Neuronal stem cell (in vitro differentiated cells): ENCODE data around the gene TRIOBP.

Experiments used
- DNase-seq: peaks from one replicate; pipeline ENCODE4 v3.0.0-alpha.2; 2013; ENCODE audit warnings: low spot score
- H2AFZ ChIP-seq: one replicate; pipeline ENCODE4 v1.6.1; 2013; ENCODE audit warnings: mild to moderate bottlenecking, low read length, inconsistent platforms
- H2AK5ac ChIP-seq: 2 replicates; pipeline ENCODE4 v1.6.1; 2013; ENCODE audit warnings: low read depth, mild to moderate bottlenecking, inconsistent platforms, low read length, moderate library complexity, mixed read lengths
- H2BK120ac ChIP-seq: 2 replicates; pipeline ENCODE4 v1.6.1; 2013; ENCODE audit warnings: low read depth, mild to moderate bottlenecking, inconsistent platforms, low read length, moderate library complexity, mixed read lengths
- H2BK12ac ChIP-seq: one replicate; pipeline ENCODE4 v1.6.1; 2013; ENCODE audit warnings: low read length, inconsistent platforms
- H2BK15ac ChIP-seq: 2 replicates; pipeline ENCODE4 v1.6.1; 2013; ENCODE audit warnings: mild to moderate bottlenecking, low read length, inconsistent platforms, mixed read lengths
- H2BK5ac ChIP-seq: one replicate; pipeline ENCODE4 v1.6.1; 2013; ENCODE audit warnings: inconsistent platforms, mild to moderate bottlenecking, low read length, moderate library complexity
- H3K14ac ChIP-seq: one replicate; pipeline ENCODE4 v1.6.1; 2013; ENCODE audit warnings: low read length, inconsistent platforms
- H3K18ac ChIP-seq: 2 replicates; pipeline ENCODE4 v1.6.1; 2013; ENCODE audit warnings: low read length, inconsistent platforms
- H3K23ac ChIP-seq: 2 replicates; pipeline ENCODE4 v1.6.1; 2013; ENCODE audit warnings: low read depth, mild to moderate bottlenecking, mixed read lengths, low read length, inconsistent platforms; ENCODE audit not compliant: poor library complexity
- H3K27ac ChIP-seq: replicated peaks from 3 replicates; pipeline ENCODE4 v1.5.1; 2013; ENCODE audit warnings: low read length, inconsistent platforms
- H3K27me3 ChIP-seq, 3 experiments: 2 replicates each; pipeline ENCODE4 v1.6.1; 2013; ENCODE audit warnings: low read length in 3 of 3, mild to moderate bottlenecking in 2 of 3, inconsistent platforms in 1 of 3, low read depth in 1 of 3, mixed read lengths in 1 of 3, moderate library complexity in 1 of 3; ENCODE audit not compliant: control insufficient read depth in 3 of 3, insufficient read depth in 3 of 3
- H3K36me3 ChIP-seq, 2 donors: replicated peaks in 1 of 2; 2 replicates each; pipeline ENCODE4 v1.6.1; 2013; ENCODE audit warnings: low read length in 2 of 2; ENCODE audit not compliant: control insufficient read depth in 2 of 2, insufficient read depth in 2 of 2
- H3K4ac ChIP-seq: 2 replicates; pipeline ENCODE4 v1.6.1; 2013; ENCODE audit warnings: inconsistent platforms, mild to moderate bottlenecking, low read length, moderate library complexity
- H3K4me1 ChIP-seq, 2 donors: 1 replicate in 1 of 2; 2 replicates in 1 of 2; pipeline ENCODE4 v1.6.1; 2013; ENCODE audit warnings: low read length in 2 of 2, low read depth in 1 of 2; ENCODE audit not compliant: control insufficient read depth in 2 of 2, insufficient read depth in 1 of 2
- H3K4me2 ChIP-seq: one replicate; pipeline ENCODE4 v1.6.1; 2013; ENCODE audit warnings: mild to moderate bottlenecking, low read length, inconsistent platforms; ENCODE audit not compliant: insufficient read depth, poor library complexity, severe bottlenecking
- H3K4me3 ChIP-seq, 2 donors: 2 replicates each; pipeline ENCODE4 v1.5.1; 2013; ENCODE audit warnings: low read length in 2 of 2, mild to moderate bottlenecking in 2 of 2, inconsistent platforms in 1 of 2, moderate library complexity in 1 of 2
- H3K79me1 ChIP-seq: one replicate; pipeline ENCODE4 v1.6.1; 2013; ENCODE audit warnings: low read depth, mild to moderate bottlenecking, inconsistent platforms, low read length, moderate library complexity
- H3K9ac ChIP-seq: one replicate; pipeline ENCODE4 v1.6.1; 2013; ENCODE audit warnings: mild to moderate bottlenecking, low read depth, low read length, inconsistent platforms; ENCODE audit not compliant: poor library complexity
- H3K9me3 ChIP-seq, 2 donors: replicated peaks in 1 of 2; 2 replicates each; pipeline versions ENCODE3 to v1.6.1; 2013; ENCODE audit warnings: low read length in 2 of 2, mild to moderate bottlenecking in 2 of 2, inconsistent platforms in 1 of 2, low read depth in 1 of 2, mixed read lengths in 1 of 2, moderate library complexity in 1 of 2; ENCODE audit not compliant: control insufficient read depth in 2 of 2, insufficient read depth in 1 of 2
- H4K8ac ChIP-seq: one replicate; pipeline ENCODE4 v1.6.1; 2013; ENCODE audit warnings: low read depth, mild to moderate bottlenecking, inconsistent platforms, low read length, moderate library complexity
- H4K91ac ChIP-seq: one replicate; pipeline ENCODE4 v1.6.1; 2013; ENCODE audit warnings: low read length, low read depth, mild to moderate bottlenecking, inconsistent platforms; ENCODE audit not compliant: poor library complexity
- WGBS, 2 donors: extraction: QIAGEN DNeasy Blood & Tissue Kit; methylation state at CpG; one replicate each; pipeline ENCODE4 v1.1.7; 2013; ENCODE audit warnings: missing lambda C conversion rate in 2 of 2, mixed read lengths in 1 of 2; ENCODE audit not compliant: insufficient read length in 2 of 2, insufficient replicate concordance in 1 of 2; ENCODE audit errors: extremely low coverage in 2 of 2; 5-methylcytosine and 5-hydroxymethylcytosine counted together

The TRIOBP gene

DNA sequence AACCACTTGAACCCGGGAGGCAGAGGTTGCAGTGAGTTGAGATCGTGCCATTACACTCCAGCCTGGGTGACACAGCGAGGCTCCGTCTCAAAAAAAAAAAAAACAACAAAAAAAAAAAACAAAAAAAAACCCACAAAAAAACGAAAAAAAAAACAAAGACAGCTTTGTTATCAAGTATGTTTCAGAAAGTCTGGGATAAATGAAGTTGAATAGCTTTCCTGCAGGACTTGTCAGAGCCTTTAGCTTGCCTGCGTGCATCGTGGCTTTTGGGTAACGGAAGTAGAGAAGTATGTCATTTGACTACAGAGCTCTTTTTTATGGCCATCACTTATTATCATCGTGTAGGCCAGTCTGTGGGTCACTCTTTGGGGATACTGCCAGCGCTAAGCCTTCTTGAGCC, 14.6 kb downstream of the TRIOBP start:
- no peak overlapping the region for H2AFZ ChIP-seq
- no peak for DNase-seq
- H3K9ac ChIP-seq, result no peak overlapping the region
- no peak overlapping the region for H2BK5ac ChIP-seq
- no CpG with 5 or more reads among the region's 10 CpGs for WGBS, 2 donors
- peaks cover 0 to 41% of the 10 kb centered on the region in 2 donors for H3K36me3 ChIP-seq
- no peak overlapping the region for H3K27ac ChIP-seq
- H2BK15ac ChIP-seq, result no peak overlapping the region
- H3K23ac ChIP-seq, result no peak overlapping the region
- H2BK12ac ChIP-seq, result no peak overlapping the region
- H3K9me3 ChIP-seq, result peaks cover 0 to 2% of the 10 kb centered on the region in 2 donors
- H3K18ac ChIP-seq, result no peak overlapping the region
- no peak overlapping the region for H2BK120ac ChIP-seq
- H3K4me1 ChIP-seq, result no peaks in the 10 kb centered on the region
- H3K4me3 ChIP-seq, result no peak overlapping the region
- no peak overlapping the region for H3K14ac ChIP-seq
- H3K4me2 ChIP-seq, result no peak overlapping the region
- no peak overlapping the region for H4K8ac ChIP-seq
- no peak overlapping the region for H3K4ac ChIP-seq
- no peaks in the 10 kb centered on the region for H3K27me3 ChIP-seq
- H4K91ac ChIP-seq, result no peak overlapping the region
- H2AK5ac ChIP-seq, result no peak overlapping the region
- no peaks in the 10 kb centered on the region for H3K79me1 ChIP-seq

- Histone ChIP-seq H2BK12ac (no peak overlapping the region), H3K23ac (no peak overlapping the region), H4K8ac (no peak overlapping the region), H3K4me3 (no peak overlapping the region), H2AK5ac (no peak overlapping the region), H3K4me2 (no peak overlapping the region), H3K27me3 (no peaks in the 10 kb centered on the region), H3K9ac (no peak overlapping the region), H3K18ac (no peak overlapping the region), H3K36me3 (peaks cover 0 to 46% of the 10 kb centered on the region in 2 donors), H4K91ac (no peak overlapping the region), H3K4me1 (no peaks in the 10 kb centered on the region), H3K27ac (no peak overlapping the region), H2BK15ac (no peak overlapping the region), H3K9me3 (peaks cover 0 to 2% of the 10 kb centered on the region in 2 donors), H2AFZ (no peak overlapping the region), H3K4ac (no peak overlapping the region), H2BK120ac (no peak overlapping the region), H3K14ac (no peak overlapping the region), H2BK5ac (no peak overlapping the region), H3K79me1 (no peaks in the 10 kb centered on the region)
- DNase-seq, result no peak
- WGBS, 2 donors, result no CpG with 5 or more reads among the region's 7 CpGs
These were observed 16.9 kb downstream of the TRIOBP start for GRCh38 chr22:37713761-37714160.

DNA sequence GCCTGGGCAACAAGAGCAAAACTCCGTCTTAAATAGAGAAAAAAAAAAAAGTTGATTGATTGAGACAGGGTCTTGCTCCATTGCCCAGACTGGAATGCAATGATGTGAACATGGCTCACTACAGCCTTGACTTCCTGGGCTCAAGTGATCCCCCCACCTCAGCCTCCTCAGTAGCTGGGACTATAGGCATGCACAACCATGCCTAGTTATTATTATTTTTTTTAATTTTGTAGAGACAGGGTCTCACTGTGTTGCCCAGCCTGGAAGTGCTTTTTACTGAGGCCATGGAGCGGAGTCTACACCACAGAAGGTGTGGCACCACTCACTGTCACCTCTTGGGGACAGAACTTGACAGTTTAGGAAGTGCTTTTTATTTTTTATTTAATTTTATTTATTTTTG, 17.8 kb downstream of the TRIOBP start:
- H2BK15ac ChIP-seq, result no peak overlapping the region
- H3K23ac ChIP-seq, result no peak overlapping the region
- no peak overlapping the region for H2AK5ac ChIP-seq
- no peak overlapping the region for H3K18ac ChIP-seq
- no peak overlapping the region for H2BK120ac ChIP-seq
- no peaks in the 10 kb centered on the region for H3K27me3 ChIP-seq
- no peaks in the 10 kb centered on the region for H3K79me1 ChIP-seq
- no peak overlapping the region for H3K27ac ChIP-seq
- no peak for DNase-seq
- H3K9me3 ChIP-seq, result no peaks in the 10 kb centered on the region
- peaks cover 0 to 46% of the 10 kb centered on the region in 2 donors for H3K36me3 ChIP-seq
- H4K91ac ChIP-seq, result no peak overlapping the region
- H4K8ac ChIP-seq, result no peak overlapping the region
- no peak overlapping the region for H3K14ac ChIP-seq
- H2BK5ac ChIP-seq, result no peak overlapping the region
- no peak overlapping the region for H3K4me2 ChIP-seq
- H3K9ac ChIP-seq, result no peak overlapping the region
- H2BK12ac ChIP-seq, result no peak overlapping the region
- WGBS, 2 donors, result no CpG with 5 or more reads among the region's 2 CpGs
- no peak overlapping the region for H3K4me3 ChIP-seq
- H3K4ac ChIP-seq, result no peak overlapping the region
- H2AFZ ChIP-seq, result no peak overlapping the region
- no peaks in the 10 kb centered on the region for H3K4me1 ChIP-seq

DNA sequence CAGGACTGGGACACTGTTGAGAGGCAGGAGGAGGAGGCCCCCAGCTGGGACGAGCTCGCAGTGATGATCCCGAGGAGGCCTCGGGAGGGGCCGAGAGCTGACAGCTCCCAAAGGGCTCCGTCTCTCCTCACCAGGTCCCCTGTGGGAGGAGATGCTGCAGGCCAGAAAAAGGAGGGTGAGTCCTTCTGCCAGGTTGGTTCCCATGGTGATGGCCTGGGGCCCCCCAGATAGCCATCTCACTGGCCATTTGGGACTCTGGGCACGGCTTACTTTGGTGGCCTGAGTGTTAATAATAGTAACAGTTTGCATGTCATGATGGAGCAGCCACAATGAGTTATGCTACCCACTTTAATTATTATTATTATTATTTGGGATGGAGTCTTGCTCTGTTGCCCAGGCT, 18.9 kb downstream of the TRIOBP start:
- no peaks in the 10 kb centered on the region for H3K9me3 ChIP-seq

More for the DNA sequence above, 18.9 kb downstream of the TRIOBP start:
- peaks cover 0 to 38% of the 10 kb centered on the region in 2 donors for H3K36me3 ChIP-seq
- no peak overlapping the region for H2BK120ac ChIP-seq
- H3K27me3 ChIP-seq, result no peaks in the 10 kb centered on the region
- no peak overlapping the region for H2BK5ac ChIP-seq
- no peak overlapping the region for H3K4ac ChIP-seq
- H3K9ac ChIP-seq, result no peak overlapping the region
- no peak overlapping the region for H2BK15ac ChIP-seq
- no peaks in the 10 kb centered on the region for H3K4me1 ChIP-seq
- no peak overlapping the region for H3K14ac ChIP-seq
- no peaks in the 10 kb centered on the region for H3K79me1 ChIP-seq
- no peak overlapping the region for H3K4me2 ChIP-seq
- no peak overlapping the region for H4K91ac ChIP-seq
- H4K8ac ChIP-seq, result no peak overlapping the region
- no peak for DNase-seq
- H2AK5ac ChIP-seq, result no peak overlapping the region
- H2AFZ ChIP-seq, result no peak overlapping the region
- no peak overlapping the region for H3K27ac ChIP-seq
- no peak overlapping the region for H3K4me3 ChIP-seq
- H3K18ac ChIP-seq, result no peak overlapping the region
- no CpG with 5 or more reads among the region's 7 CpGs for WGBS, 2 donors
- no peak overlapping the region for H3K23ac ChIP-seq
- H2BK12ac ChIP-seq, result no peak overlapping the region
